Measurements from ENCODE around the gene MGST3.
"Not testable (repeated sequence)": the region's sequence is repeated elsewhere in the genome, so short reads cannot be mapped to it uniquely, and the experiment has no call there.

Gene MGST3

DNA sequence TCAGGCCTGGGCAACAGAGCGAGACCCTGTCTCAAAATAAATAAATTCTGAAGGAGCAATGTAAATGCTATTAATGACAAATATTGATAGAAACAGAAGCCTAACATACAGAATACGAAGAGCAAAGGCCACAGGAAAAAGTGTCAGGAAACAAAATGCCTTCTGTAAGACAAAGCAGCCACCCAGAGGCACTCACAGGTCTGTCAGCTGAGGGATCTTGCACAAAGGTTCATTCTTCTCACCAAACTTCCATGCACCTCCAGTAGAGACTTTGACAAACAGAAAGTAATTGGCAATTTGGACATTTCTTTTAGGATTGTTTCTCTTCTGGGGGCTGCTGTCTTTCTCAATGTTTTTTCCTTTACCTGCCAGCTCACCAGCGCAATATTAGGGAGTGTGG is 68.5 kb downstream of the MGST3 start:
- H2AFZ ChIP-seq (ENCODE audit: low read length, unreplicated experiment), result no peak overlapping the region
- H3K36me3 ChIP-seq (ENCODE audit: insufficient read depth, low read length), result no peaks in the 10 kb centered on the region
- no peak overlapping the region; the same call in 1 of the 2 replicates for H3K4me3 ChIP-seq (ENCODE audit: low read depth, low read length)
- H3K79me2 ChIP-seq (ENCODE audit: control insufficient read depth, insufficient read depth, low read length, unreplicated experiment), result peaks cover 27% of the 10 kb centered on the region
- no peaks in the 10 kb centered on the region for H3K27me3 ChIP-seq (ENCODE audit: insufficient read depth, low read length)
- peaks cover 20% of the 10 kb centered on the region for H3K4me1 ChIP-seq (ENCODE audit: control insufficient read depth, insufficient read depth, low read length, unreplicated experiment)
- H3K27ac ChIP-seq (ENCODE audit: low read depth, low read length), result no peak overlapping the region

DNA sequence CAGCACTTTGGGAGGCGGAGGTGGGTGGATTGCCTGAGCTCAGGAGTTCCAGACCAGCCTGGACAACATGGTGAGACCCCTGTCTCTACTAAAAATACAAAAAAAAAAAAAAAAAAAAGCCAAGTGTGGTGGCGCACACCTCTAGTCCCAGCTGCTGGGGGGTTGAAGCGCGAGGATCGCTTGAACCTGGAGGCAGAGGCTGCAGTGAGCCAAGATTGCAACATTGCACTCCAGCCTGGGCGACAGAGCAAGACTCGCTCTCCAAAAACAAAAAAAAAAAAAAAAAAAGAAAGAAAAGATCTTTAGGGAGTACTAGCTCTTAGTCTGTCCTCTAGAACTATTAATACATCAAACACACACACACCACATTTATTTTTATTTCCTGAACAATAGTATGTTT is 70.9 kb downstream of the MGST3 start:
- not testable (repeated sequence) for H3K4me3 ChIP-seq (ENCODE audit: low read depth, low read length); H2AFZ ChIP-seq (ENCODE audit: low read length, unreplicated experiment); H3K36me3 ChIP-seq (ENCODE audit: insufficient read depth, low read length); H3K79me2 ChIP-seq (ENCODE audit: control insufficient read depth, insufficient read depth, low read length, unreplicated experiment); H3K27ac ChIP-seq (ENCODE audit: low read depth, low read length); H3K27me3 ChIP-seq (ENCODE audit: insufficient read depth, low read length)
- H3K4me1 ChIP-seq (ENCODE audit: control insufficient read depth, insufficient read depth, low read length, unreplicated experiment), result peaks cover 11% of the 10 kb centered on the region

DNA sequence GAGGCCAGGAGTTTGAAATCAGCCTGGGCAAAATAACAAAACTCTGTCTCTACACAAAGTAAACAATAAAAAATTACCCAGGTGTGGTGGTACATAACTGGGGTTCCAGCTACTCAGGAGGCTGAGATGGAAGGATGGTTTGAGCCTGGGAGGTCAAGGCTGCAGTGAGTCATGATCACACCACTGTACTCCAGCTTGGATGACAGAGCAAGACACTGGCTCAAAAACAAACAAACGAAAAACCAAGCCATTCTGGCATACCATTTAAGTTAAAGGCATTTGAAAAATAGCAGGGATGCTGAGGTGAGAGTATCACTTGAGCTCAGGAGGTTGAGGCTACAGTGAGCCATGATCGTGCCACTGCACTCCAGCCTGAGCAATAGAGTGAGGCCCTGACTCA is 72.6 kb downstream of the MGST3 start:
- Histone ChIP-seq H2AFZ (ENCODE audit: low read length, unreplicated experiment) (no peak overlapping the region), H3K4me1 (ENCODE audit: control insufficient read depth, insufficient read depth, low read length, unreplicated experiment) (peaks cover 8% of the 10 kb centered on the region), H3K36me3 (ENCODE audit: insufficient read depth, low read length) (no peaks in the 10 kb centered on the region), H3K79me2 (ENCODE audit: control insufficient read depth, insufficient read depth, low read length, unreplicated experiment) (no peaks in the 10 kb centered on the region), H3K27ac (ENCODE audit: low read depth, low read length) (no peak overlapping the region), H3K4me3 (ENCODE audit: low read depth, low read length) (no peak overlapping the region), H3K27me3 (ENCODE audit: insufficient read depth, low read length) (no peaks in the 10 kb centered on the region)
